Osteoblast (primary cell): ENCODE measurements around the gene SLC38A7. TPM values are rescaled to one million over a fixed set of nuclear protein-coding genes. Genes with fewer than 3 reads are reported as not detected.

ENCODE experiments used
- DNase-seq: peaks from one replicate; pipeline ENCODE4 v3.0.0; 2011; ENCODE audit warnings: low spot score, mixed read lengths; ENCODE audit not compliant: insufficient read length; ENCODE audit errors: missing footprints
- H2AFZ ChIP-seq: 2 replicates; pipeline ENCODE4 v1.6.0; 2011; ENCODE audit warnings: mild to moderate bottlenecking, low read length
- H3K27ac ChIP-seq: 2 replicates; pipeline ENCODE4 v1.5.1; 2011; ENCODE audit warnings: mild to moderate bottlenecking, low read depth, low read length, moderate library complexity
- H3K27me3 ChIP-seq: 2 replicates; pipeline ENCODE4 v1.6.0; 2012; ENCODE audit warnings: mild to moderate bottlenecking, control low read depth, inconsistent platforms, low read length, moderate library complexity; ENCODE audit not compliant: insufficient read depth
- H3K36me3 ChIP-seq: 2 replicates; pipeline ENCODE4 v1.5.1; 2011; ENCODE audit warnings: mild to moderate bottlenecking, low read length, control low read depth, moderate library complexity; ENCODE audit not compliant: insufficient read depth
- H3K4me1 ChIP-seq: 2 replicates; pipeline ENCODE4 v1.5.1; 2011; ENCODE audit warnings: mild to moderate bottlenecking, low read length, control low read depth, moderate library complexity; ENCODE audit not compliant: insufficient read depth
- H3K4me2 ChIP-seq: 2 replicates; pipeline ENCODE4 v1.6.0; 2011; ENCODE audit warnings: mild to moderate bottlenecking, low read length; ENCODE audit not compliant: insufficient read depth
- H3K4me3 ChIP-seq: fragments of 200-600 bp; sonication (generic); 3 replicates; pipeline ENCODE4 v1.5.1; 2012; ENCODE audit warnings: mild to moderate bottlenecking, low read length, inconsistent platforms; ENCODE audit not compliant: insufficient read depth
- H3K79me2 ChIP-seq: 2 replicates; pipeline ENCODE4 v1.6.0; 2012; ENCODE audit warnings: mild to moderate bottlenecking, low read length, control low read depth, inconsistent platforms; ENCODE audit not compliant: insufficient read depth
- H3K9me3 ChIP-seq: 2 replicates; pipeline ENCODE4 v1.5.1; 2011; ENCODE audit warnings: low read depth, low read length, control low read depth
- H4K20me1 ChIP-seq: 2 replicates; pipeline ENCODE4 v1.6.0; 2012; ENCODE audit warnings: mild to moderate bottlenecking, low read length, control low read depth; ENCODE audit not compliant: insufficient read depth
- total RNA-seq: library from RNA; depleted of rRNA; stranded (reverse); fragments of >200 nt; gene quantifications from 2 replicates; pipeline ENCODE4 v1.2.3, GENCODE V29; 2012
- TF ChIP-seq, protein P1 (sequence below): IDR thresholded peaks from 2 replicates; pipeline ENCODE4 v1.5.1; 2011; ENCODE audit warnings: mild to moderate bottlenecking, low read depth, low read length, moderate library complexity; ENCODE audit errors: extremely low read depth

Gene SLC38A7, protein sequence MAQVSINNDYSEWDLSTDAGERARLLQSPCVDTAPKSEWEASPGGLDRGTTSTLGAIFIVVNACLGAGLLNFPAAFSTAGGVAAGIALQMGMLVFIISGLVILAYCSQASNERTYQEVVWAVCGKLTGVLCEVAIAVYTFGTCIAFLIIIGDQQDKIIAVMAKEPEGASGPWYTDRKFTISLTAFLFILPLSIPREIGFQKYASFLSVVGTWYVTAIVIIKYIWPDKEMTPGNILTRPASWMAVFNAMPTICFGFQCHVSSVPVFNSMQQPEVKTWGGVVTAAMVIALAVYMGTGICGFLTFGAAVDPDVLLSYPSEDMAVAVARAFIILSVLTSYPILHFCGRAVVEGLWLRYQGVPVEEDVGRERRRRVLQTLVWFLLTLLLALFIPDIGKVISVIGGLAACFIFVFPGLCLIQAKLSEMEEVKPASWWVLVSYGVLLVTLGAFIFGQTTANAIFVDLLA
- 65.1 and 68.4 TPM in 2 replicates for total RNA-seq

DNA sequence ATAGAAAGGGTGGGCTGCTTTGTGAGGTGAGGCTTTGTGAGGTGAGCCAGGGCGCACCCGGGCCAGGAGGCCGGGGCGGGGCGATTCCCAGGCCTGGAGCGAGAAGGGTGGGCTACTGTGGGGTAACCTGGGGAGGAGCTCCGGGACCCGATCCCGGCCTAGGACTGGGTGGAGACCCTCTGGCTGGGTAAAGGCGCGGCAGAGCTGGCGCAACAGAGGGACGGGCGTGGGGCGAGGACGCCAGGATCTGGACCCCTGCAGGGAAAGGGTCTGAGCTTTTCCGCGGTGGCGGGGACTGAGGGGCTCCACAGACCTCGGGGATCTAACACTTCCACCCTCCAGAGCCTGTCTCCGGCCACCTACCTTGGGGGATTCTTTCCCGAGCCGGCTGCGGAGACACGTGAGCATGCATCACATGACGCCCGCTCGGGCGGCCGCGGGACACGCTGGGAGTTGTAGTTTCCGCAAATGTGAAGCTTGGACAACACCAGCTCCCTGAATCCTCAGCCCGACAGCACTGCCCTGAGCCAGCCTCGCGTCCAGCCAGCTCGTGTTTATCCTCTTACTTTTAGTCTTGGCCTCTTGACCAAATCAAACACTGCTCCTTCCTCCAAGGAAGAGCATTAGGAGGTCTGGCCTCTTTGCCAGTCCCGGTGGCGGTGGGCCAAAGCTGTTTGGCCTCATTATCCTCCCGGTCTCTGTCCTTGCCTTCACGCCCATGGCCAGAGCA lies at the start of gene SLC38A7:
Gene SLC38A7 (minus strand): TSS at position 417 of the 730 bp plus-strand sequence. CDS start 4,644 bp downstream, outside the sequence.
- Histone ChIP-seq H3K9me3 (no peaks in the 10 kb centered on the region), H3K27ac (peak within 1 kb of the TSS; percentile 91), H3K79me2 (peaks cover 35% of the 10 kb centered on the region), H3K4me3 (peak within 1 kb of the TSS; percentile 86), H2AFZ (peak within 1 kb of the TSS; percentile 100), H4K20me1 (peaks cover 7% of the 10 kb centered on the region), H3K4me2 (peak within 1 kb of the TSS; percentile 89), H3K4me1 (peaks cover 22% of the 10 kb centered on the region), H3K27me3 (no peaks in the 10 kb centered on the region), H3K36me3 (peaks cover 12% of the 10 kb centered on the region)
- peak; percentile 98 for DNase-seq
- TF ChIP-seq, protein P1, sequence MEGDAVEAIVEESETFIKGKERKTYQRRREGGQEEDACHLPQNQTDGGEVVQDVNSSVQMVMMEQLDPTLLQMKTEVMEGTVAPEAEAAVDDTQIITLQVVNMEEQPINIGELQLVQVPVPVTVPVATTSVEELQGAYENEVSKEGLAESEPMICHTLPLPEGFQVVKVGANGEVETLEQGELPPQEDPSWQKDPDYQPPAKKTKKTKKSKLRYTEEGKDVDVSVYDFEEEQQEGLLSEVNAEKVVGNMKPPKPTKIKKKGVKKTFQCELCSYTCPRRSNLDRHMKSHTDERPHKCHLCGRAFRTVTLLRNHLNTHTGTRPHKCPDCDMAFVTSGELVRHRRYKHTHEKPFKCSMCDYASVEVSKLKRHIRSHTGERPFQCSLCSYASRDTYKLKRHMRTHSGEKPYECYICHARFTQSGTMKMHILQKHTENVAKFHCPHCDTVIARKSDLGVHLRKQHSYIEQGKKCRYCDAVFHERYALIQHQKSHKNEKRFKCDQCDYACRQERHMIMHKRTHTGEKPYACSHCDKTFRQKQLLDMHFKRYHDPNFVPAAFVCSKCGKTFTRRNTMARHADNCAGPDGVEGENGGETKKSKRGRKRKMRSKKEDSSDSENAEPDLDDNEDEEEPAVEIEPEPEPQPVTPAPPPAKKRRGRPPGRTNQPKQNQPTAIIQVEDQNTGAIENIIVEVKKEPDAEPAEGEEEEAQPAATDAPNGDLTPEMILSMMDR: no peak

DNA sequence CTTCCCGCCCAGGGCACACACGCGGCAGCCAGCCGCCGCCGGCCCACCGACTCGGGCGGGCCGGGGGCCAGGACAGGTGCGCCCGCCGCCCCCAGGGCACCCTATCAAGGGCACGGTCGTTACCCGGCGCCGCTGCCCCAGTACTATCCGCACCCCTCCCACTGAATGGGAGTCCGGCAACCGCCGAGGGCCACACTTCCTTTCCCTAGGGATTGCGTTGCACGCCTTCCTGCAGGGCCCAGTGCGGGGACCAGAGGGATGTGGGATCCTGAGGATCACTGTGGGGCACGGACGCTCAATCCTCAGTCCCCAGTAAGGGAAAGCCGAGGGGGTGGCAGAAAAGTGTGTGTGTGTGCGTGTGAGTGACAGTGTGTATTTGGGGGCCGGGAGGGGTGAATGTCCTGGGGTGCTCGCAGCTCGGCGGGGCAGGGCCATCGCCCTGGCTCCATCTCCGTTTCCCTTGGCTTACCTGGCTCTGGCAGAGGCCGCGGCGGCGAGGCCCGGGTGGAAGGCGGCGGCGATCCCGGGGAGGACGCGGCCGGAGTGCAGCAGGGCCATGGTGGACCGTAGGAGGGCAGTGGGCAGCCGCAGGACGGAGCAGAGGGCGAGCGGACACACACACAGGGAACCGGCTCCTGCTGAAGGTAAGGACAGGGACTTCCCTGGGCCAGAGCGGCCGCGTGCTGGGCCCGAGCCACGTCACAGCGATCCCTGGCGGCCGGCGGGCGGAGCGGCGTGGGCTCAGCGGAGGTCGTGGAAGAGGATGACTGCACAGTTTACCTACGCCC lies 49.3 kb upstream of the SLC38A7 start, which contains the start of gene GOT2:
Gene GOT2 (minus strand): TSS at position 646 of the 788 bp plus-strand sequence. CDS start 88 bp downstream, at position 558.
- H3K36me3 ChIP-seq: no peaks in the 10 kb centered on the region
- H4K20me1 ChIP-seq: peaks cover 22% of the 10 kb centered on the region
- DNase-seq: peak; percentile 97
- peaks cover 48% of the 10 kb centered on the region for H3K79me2 ChIP-seq
- H3K4me1 ChIP-seq: peaks cover 15% of the 10 kb centered on the region
- TF ChIP-seq, protein P1: peak; percentile 82
- H3K4me2 ChIP-seq: peak within 1 kb of the TSS; percentile 93
- no peaks in the 10 kb centered on the region for H3K27me3 ChIP-seq
- peak within 1 kb of the TSS; percentile 96 for H3K4me3 ChIP-seq
- peak within 1 kb of the TSS; percentile 48 for H3K27ac ChIP-seq
- peak within 1 kb of the TSS; percentile 98 for H2AFZ ChIP-seq
- H3K9me3 ChIP-seq: no peaks in the 10 kb centered on the region

DNA sequence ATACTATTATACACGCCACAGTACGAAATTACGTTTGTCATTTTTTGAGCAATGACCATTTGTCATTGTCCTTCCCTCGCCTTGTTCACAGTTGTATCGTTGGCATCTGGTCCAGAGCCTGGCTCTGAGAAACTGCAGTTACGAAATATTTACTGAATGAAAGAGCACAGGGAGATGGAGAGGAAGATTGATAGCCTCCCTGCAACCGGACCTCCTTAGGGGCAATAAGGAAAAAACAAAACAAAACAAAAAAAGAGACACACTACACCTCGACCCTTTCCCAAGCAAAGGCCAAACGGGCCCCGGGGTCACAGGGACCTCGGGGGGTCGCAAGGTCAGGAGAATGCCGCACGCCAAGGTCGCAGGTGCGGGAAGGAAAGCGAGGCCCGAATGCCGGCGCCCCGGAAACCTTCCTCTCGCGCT lies 48.7 kb upstream of the SLC38A7 start:
- peaks cover 15% of the 10 kb centered on the region for H3K4me1 ChIP-seq
- no peaks in the 10 kb centered on the region for H3K36me3 ChIP-seq
- H3K4me3 ChIP-seq: peak overlapping the region; percentile 96
- peaks cover 53% of the 10 kb centered on the region for H3K79me2 ChIP-seq
- peak; percentile 69 for DNase-seq
- TF ChIP-seq, protein P1: no peak
- H2AFZ ChIP-seq: peak overlapping the region; percentile 98
- peaks cover 22% of the 10 kb centered on the region for H4K20me1 ChIP-seq
- peak overlapping the region; percentile 48 for H3K27ac ChIP-seq
- H3K4me2 ChIP-seq: peak overlapping the region; percentile 93
- H3K27me3 ChIP-seq: no peaks in the 10 kb centered on the region
- H3K9me3 ChIP-seq: no peaks in the 10 kb centered on the region
